ENCODE data around the gene DLGAP4. TPM values are rescaled to one million over a fixed set of nuclear protein-coding genes. Genes with fewer than 3 reads are reported as not detected.

Gene DLGAP4
- total and polyA plus RNA-seq, 10 of the 15 experiments (the other 5 are each of a cell fraction or from before 2014, with no cell fraction given): 0.42 to 43.3 (median 19.0) TPM

GRCh38 chr20:36462440-36463211 lies 156.5 kb downstream of the DLGAP4 start (continued):
- no peak for TF ChIP-seq ZNF207 (IDR thresholded peaks at IDR 0.05; ENCODE audit: borderline replicate concordance)
- TF ChIP-seq MTA2 (IDR thresholded peaks at IDR 0.05; ENCODE audit: low read depth): no peak
- no peak for TF ChIP-seq ASH2L (IDR thresholded peaks at IDR 0.05; ENCODE audit: borderline replicate concordance, low read depth)
- TF ChIP-seq POLR2AphosphoS5 (IDR thresholded peaks at IDR 0.05; ENCODE audit: low read length): no peak
- no peak for TF ChIP-seq ZBTB4 (CRISPR knock-in tag; IDR thresholded peaks at IDR 0.05)
- TF ChIP-seq ELK1 (IDR thresholded peaks at IDR 0.05; ENCODE audit: low read depth, low read length): no peak
- peak; percentile 69; the same call in 1 of the 2 replicates for TF ChIP-seq MEF2A (IDR thresholded peaks at IDR 0.05; ENCODE audit: insufficient read depth, low read depth, low read length)
- peak; percentile 37; the same call in 1 of the 2 replicates for TF ChIP-seq CREM (IDR thresholded peaks at IDR 0.05; ENCODE audit: low read depth)
- no peak for TF ChIP-seq TCF12 (IDR thresholded peaks at IDR 0.05; ENCODE audit: low read depth, low read length)
- no peak for TF ChIP-seq CBX5 (IDR thresholded peaks at IDR 0.05; ENCODE audit: low read depth)
- no peak for TF ChIP-seq BHLHE40 (IDR thresholded peaks at IDR 0.05; ENCODE audit: borderline replicate concordance in 1 of 2, low read depth in 2 of 2, low read length in 1 of 2)
- TF ChIP-seq HSF1 (IDR thresholded peaks at IDR 0.05; ENCODE audit: low read depth, low read length): no peak
- no peak for TF ChIP-seq TAF1 (IDR thresholded peaks at IDR 0.05; ENCODE audit: borderline replicate concordance, low read depth, low read length)
- TF ChIP-seq RELB (IDR thresholded peaks at IDR 0.05; ENCODE audit: low read depth): no peak
- TF ChIP-seq CHD1 (IDR thresholded peaks at IDR 0.05; ENCODE audit: low read depth, low read length): no peak
- 0 out of 2 replicates have a peak, but pooled peaks have one; percentile 42 for TF ChIP-seq CREB1 (IDR thresholded peaks at IDR 0.05; ENCODE audit: low read depth)
- TF ChIP-seq ZBTB33 (IDR thresholded peaks at IDR 0.05): no peak

All from GM12878 (cell line).